Stimulated activated CD4-positive, alpha-beta T cell treated with anti-CD3 and anti-CD28 coated beads, Interleukin-12 subunit alpha, Interleukin-12 subunit beta, amount 100 ng/mL, for 4 hours (primary cell): ENCODE results near the gene TMEM80.

Experiments
- DNase-seq: peaks from one replicate; pipeline ENCODE4 v3.0.0-alpha.2; 2020

Gene TMEM80

DNA sequence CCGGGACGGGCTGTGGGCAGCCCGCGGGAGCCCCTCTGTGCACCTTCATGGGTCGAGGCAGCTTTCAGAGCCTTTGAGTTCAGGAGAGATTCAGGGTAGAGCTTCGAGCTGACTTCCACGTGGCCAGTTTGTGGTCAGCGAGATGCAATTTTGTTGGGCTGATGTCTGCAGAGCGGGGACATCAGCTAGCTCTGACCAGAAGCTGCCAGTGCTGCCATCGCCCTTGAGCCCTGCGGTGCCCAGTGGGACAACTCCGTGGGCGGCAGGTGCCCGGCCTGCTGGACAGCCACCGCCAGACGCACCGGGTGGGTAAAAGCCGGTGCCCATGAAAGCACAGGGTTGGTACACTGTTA is 52.4 kb downstream of the TMEM80 start:
- no peak for DNase-seq

DNA sequence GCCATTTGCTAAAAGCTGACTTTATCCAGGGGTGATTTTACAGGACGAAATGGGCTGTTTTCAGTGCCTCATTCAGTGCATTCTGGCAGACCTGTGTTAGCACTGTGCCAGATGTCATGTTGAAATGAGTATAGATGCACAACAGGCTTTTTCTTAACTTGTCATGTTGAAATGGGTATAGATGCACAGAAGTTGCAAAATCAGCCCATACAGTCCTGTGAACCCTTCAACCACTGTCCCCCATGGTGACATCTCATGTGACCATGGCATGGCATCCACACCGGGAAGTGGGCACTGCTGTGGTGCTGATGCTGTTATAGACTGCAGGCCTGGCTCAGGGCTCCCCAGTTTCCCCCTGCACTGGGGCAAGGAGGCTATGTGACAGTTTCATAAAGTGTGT is 54.1 kb downstream of the TMEM80 start:
- no peak for DNase-seq
